ENCODE data around the gene PSMB5.

DNA sequence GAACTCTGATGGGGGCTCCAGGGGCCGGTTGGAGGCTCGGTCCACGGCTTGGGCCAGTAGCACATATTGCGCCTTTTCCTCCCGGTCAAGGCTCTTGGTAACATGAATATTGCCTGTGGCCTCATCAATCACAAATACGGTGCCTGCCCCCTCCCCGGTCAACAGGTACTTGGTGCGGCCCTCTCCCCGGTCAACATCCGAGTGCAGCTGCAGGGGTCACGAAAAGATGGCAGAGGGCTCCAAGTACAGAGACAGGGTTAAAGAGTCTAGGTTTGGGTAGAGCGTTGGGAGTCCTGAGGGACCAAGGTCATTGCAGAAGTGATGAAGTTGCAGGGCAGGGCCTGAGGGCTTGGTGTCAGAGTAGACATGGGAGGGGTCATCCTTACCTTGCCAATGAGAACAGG is 20.4 kb upstream of the PSMB5 start:
- TF ChIP-seq, protein P1, sequence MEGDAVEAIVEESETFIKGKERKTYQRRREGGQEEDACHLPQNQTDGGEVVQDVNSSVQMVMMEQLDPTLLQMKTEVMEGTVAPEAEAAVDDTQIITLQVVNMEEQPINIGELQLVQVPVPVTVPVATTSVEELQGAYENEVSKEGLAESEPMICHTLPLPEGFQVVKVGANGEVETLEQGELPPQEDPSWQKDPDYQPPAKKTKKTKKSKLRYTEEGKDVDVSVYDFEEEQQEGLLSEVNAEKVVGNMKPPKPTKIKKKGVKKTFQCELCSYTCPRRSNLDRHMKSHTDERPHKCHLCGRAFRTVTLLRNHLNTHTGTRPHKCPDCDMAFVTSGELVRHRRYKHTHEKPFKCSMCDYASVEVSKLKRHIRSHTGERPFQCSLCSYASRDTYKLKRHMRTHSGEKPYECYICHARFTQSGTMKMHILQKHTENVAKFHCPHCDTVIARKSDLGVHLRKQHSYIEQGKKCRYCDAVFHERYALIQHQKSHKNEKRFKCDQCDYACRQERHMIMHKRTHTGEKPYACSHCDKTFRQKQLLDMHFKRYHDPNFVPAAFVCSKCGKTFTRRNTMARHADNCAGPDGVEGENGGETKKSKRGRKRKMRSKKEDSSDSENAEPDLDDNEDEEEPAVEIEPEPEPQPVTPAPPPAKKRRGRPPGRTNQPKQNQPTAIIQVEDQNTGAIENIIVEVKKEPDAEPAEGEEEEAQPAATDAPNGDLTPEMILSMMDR (IDR thresholded peaks at IDR 0.05; ENCODE audit: poor library complexity, severe bottlenecking): no peak
- TF ChIP-seq POLR2AphosphoS5 (IDR thresholded peaks at IDR 0.05): no peak
- TF ChIP-seq RAD21 (conservative IDR thresholded peaks at IDR 0.05): no peak
- no peak for TF ChIP-seq EZH2 (IDR thresholded peaks at IDR 0.05; ENCODE audit: borderline replicate concordance, insufficient read depth, low read length, poor library complexity, severe bottlenecking)
- no peak for TF ChIP-seq MXI1 (conservative IDR thresholded peaks at IDR 0.05; ENCODE audit: poor library complexity, severe bottlenecking)
- TF ChIP-seq EP300 (conservative IDR thresholded peaks at IDR 0.05; ENCODE audit: poor library complexity, severe bottlenecking): no peak
- TF ChIP-seq TAF1 (IDR thresholded peaks at IDR 0.05; ENCODE audit: low read depth): no peak
